Sigmoid colon (tissue), 4 donors: ENCODE measurements around the gene ACTRT1.

Source experiments
- CTCF ChIP-seq, 4 experiments: fragments of 450-650 bp in 3 of 4; fragments of 200-600 bp in 1 of 4; IDR thresholded peaks; one replicate each; pipeline ENCODE4 v1.5.1; 2016 to 2019; ENCODE audit warnings: antibody characterized with exemption in 4 of 4, mild to moderate bottlenecking in 3 of 4, moderate library complexity in 2 of 4
- EP300 ChIP-seq, 4 donors: sonication (generic); formaldehyde crosslinking; IDR thresholded peaks; one replicate each; pipeline ENCODE4 v1.6.1; 2017; ENCODE audit warnings: antibody characterized with exemption in 4 of 4
- POLR2A ChIP-seq, 2 donors: fragments of 450-650 bp; IDR thresholded peaks; one replicate each; pipeline ENCODE4 v1.6.1; 2016; ENCODE audit warnings: antibody characterized with exemption in 2 of 2, mild to moderate bottlenecking in 2 of 2, moderate library complexity in 2 of 2
- POLR2AphosphoS5 ChIP-seq, 4 donors: sonication (generic); formaldehyde crosslinking; IDR thresholded peaks; one replicate each; pipeline ENCODE4 v1.6.1; 2017; ENCODE audit warnings: antibody characterized with exemption in 4 of 4

GRCh38 chrX:128051526-128051925 is 677 bp downstream of the ACTRT1 start:
- no peak for TF ChIP-seq POLR2A (IDR thresholded peaks at IDR 0.05)
- TF ChIP-seq CTCF (IDR thresholded peaks at IDR 0.05) = no peak
- no peak for TF ChIP-seq EP300 (IDR thresholded peaks at IDR 0.05)
- TF ChIP-seq POLR2AphosphoS5 (IDR thresholded peaks at IDR 0.05) = no peak
